ENCODE data around the gene EIF3A.
"Not testable (repeated sequence)": the region's sequence is repeated elsewhere in the genome, so short reads cannot be mapped to it uniquely, and the experiment has no call there.

The EIF3A gene

GRCh38 chr10:119101366-119102098, 20.9 kb upstream of the EIF3A start:
- no peak for DNase-seq

DNA sequence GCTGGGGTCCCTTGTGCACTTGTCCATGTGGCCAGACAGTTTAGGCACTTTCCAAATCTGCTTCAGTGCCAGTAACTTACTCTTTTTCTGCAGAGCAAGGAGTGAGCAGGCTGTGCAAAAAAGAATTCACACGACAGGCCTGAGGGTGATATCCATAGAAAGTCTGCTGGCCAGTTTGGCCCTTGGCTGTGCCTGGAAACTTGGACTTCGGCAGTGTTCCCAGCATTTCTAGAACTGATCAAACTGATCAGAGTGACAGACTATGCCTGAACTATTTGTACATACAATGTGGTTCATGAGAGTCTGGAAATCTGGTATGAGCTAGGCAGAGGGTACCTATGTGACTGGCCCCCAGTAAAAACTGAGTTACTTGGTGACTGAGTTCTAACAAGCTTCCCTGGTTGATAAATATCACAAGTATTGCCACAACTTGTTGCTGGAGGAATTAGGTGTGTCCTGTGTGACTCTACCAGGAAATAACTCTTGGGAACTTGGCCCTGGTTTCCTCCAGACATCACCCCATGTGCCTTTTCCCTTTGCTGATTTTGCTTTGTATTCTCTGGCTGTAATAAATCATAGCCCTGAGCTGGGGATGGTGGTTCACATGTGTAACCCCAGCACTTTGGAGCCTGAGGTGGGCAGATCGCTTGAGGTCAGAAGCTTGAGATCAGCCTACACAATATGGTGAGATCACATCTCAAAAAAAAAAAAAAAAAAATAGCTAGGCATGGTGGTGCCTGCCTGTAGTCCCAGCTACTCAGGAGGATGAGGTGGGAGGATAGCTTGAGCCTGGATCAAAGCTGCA, 20.0 kb upstream of the EIF3A start:
- no peak for DNase-seq

GRCh38 chr10:119098576-119098975, 18.0 kb upstream of the EIF3A start:
- no peak for DNase-seq

DNA sequence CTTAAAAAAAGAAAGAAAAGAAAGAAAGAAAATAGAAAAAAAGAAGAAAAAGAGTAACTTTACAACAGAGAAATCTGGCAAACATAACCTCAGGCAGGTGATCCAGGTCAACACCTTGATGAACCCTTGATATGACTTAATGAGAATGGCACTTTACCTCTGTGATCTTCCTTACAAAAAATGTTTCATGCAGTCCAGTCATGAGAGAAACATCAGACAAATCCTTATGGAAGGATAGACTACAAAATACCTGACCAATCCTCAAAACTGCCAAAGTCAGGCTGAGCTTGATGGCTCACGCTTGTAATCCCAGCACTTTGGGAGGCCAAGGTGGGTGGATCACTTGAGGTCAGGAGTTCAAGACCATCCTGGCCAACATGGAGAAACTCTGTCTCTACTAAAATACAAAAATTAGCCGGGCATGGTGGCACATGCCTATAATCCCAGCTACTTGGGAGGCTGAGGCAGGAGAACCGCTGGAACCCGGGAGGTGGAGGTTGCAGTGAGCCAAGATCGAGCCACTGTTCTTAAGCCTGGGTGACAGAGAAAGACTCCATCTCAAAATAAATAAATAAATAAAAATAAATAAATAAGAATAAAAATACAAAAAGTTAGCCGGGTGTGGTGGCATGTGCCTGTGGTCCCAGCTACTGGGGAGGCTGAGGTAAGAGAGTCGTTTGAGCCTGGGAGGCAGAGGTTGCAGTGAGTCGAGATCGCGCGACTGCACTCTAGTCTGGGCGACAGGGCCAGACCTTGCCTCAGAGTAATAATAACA, 16.2 kb upstream of the EIF3A start:
- DNase-seq, result not testable (repeated sequence)

GRCh38 chr10:119095640-119096039, 15.0 kb upstream of the EIF3A start:
- no peak for DNase-seq

DNA sequence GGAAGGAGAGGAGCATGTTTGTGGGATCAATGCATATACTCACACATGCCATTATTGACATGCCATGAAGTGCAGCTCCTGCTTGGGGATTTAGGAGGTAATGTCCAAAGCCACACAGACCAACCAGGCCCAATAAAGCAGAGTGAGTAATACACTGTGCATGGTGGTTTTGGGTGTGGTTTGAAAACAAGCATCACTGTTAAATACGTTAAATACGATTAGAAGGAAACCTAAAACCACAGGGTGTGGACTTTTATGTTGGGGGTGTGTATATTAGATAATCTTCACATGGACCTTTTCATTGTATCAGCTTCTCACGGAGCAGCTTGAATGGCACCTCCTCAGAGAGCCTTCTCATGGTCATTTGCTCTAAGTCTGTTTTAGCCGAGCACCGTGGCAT, 10.4 kb upstream of the EIF3A start:
- DNase-seq, result no peak

GRCh38 chr10:119090026-119090795, 9.6 kb upstream of the EIF3A start:
- no peak for DNase-seq

GRCh38 chr10:119087271-119087882, 6.8 kb upstream of the EIF3A start:
- no peak for DNase-seq

- no peak for DNase-seq
Observed at GRCh38 chr10:119084896-119085295, 4.3 kb upstream of the EIF3A start.

DNA sequence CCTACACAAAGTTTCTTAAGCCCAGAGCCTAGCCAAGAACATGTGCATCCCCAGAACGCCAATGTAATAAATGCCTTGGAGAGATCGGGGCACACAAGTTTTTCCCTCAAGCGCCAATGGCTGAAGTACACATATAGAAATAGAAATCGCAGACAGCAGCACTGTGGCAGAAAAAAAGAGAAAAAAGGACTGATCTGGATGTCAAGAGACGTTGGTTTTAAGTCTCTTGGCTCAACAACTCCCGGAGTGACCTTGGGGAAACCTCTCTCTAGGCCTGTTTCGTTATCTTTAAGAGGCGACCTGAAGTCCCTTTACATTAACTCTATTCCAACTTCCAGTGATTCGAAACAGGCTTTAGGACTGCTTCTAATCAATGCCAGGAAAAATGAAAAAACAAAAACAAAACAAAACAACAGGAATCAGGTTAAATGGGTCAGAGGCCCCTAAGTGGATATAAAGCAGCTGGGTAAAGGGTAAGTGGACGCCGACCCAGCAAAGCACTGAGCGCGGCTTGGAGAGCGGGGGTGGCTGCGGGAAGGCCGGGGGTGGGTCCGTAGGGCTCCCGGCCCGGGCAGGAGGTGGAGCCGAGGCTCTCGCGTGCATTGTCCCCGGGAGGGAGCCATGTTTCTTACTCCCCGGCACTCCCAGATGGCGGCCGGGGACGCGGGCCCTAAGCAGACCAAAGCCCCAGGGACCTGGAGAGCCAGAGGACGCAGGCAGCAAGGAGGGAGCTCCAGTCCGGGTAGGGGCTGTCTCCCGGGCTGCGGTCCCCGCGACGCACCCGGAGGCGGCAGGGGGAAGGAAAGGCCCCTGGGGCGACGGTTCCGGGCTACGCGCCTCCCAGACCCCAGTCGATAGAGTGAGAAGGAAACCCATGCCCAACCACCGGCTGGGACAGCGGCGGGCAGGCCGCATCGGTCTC, 757 bp downstream of the EIF3A start:
- peak; percentile 40 for DNase-seq

GRCh38 chr10:119078422-119079179, 2.0 kb downstream of the EIF3A start:
- DNase-seq, result no peak

DNA sequence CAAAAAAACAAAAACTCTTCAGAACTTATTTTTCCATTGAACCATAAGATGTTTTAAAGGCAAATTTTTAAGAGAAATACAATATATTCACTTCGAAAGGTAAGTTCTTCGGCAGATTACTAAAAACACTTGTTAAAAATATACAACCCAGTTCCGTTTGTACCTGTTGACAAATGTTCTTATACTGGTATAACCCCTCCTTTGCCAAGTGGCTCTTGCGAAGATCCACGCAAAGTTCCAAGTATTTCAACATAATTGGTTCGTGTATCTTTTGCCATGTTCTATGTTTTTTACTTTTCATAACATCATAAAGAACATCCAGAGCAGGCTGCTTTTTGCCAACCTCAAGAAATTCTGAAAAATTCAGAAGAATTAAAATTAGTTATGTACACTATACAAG, 7.0 kb downstream of the EIF3A start:
- DNase-seq, result no peak

- DNase-seq, result no peak
Observed at GRCh38 chr10:119070395-119071165, 10.0 kb downstream of the EIF3A start.

DNA sequence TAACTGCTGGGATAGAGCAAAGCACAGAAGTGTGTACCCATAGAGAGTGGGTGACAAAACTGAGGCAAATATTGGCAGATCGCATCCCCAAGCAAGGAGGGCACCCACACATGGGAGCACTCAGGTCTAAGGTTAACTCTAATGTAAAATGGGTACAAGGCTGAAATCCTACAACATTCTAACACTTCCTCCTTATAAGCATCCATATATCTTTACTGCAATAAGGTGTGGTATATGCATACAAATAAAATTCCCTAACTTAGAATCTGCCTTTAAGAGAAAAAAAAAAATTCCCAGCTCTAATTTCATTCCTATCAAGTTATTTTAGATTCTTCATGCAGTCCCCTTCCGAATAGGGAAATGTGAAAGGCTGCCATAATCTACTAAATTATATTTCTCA, 18.7 kb downstream of the EIF3A start:
- DNase-seq, result no peak

- DNase-seq, result no peak
Observed at GRCh38 chr10:119061352-119061751, 19.3 kb downstream of the EIF3A start.

DNA sequence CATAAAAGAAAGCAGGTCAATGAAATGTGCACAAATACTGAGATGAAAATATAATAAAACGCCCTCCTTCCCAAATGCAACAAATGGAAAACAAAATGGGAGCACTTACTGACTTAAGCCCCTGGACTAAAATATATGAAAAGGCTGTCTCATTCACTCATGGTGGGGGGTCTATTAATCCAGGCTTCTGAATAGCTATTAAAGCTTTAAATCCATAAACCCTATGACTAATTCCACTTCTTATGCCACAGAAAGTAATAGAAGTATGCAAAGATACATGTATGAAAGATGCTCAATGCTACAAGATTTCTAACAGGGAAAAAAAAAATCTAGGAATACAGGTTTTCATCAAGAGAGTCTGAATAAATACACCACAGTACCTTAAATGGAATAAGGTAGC, 20.5 kb downstream of the EIF3A start:
- DNase-seq, result no peak

GRCh38 chr10:119059557-119059956, 21.1 kb downstream of the EIF3A start:
- DNase-seq, result no peak

DNA sequence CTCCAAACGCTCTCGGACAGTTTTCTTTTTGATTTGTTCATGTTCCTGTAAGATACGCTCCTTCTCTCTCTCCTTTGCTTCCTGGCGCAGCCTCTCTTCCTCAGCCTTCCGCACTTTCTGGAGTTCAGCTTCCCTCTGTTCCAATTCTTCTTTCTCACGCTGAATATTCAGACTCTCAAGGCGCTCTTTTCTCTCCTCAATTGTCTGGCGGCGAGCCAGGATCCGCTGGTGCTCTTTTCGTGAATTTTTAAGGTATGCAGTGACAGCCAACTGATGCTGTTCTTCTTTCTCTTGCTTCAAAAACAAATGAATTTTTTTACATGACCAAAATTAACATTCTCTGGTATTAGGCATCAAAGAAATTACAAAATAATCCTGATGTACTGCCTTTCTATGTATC, 22.6 kb downstream of the EIF3A start:
- DNase-seq, result no peak

DNA sequence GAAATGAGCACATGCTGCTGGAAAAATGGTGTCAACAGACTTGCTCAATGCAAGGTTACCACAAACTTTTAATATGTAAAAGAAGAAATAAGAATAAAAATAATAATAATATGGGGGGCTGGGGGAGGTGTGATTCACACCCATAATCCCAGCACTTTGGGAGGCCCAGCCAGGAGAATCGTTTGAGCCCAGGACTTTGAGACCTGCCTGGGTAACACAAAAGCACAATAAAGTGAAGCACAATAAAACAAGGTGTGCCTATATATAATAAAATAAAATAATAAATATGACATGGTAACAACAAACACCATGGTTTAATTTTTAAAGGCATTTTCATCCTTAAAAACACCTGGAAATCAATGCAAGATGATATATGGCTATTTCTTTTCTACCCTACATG, 25.1 kb downstream of the EIF3A start:
- no peak for DNase-seq

- no peak for DNase-seq
Observed at GRCh38 chr10:119051775-119052174, 28.8 kb downstream of the EIF3A start.

All from activated CD4-positive, alpha-beta T cell treated with anti-CD3 and anti-CD28 coated beads for 1 hour (primary cell).